T-cell (primary cell): ENCODE results near the gene LRRN4. TPM values are rescaled to one million over a fixed set of nuclear protein-coding genes. Genes with fewer than 3 reads are reported as not detected.
A peak's percentile ranks its signal among the peaks of the same experiment; 100 is the strongest.

Experiments
- ATAC-seq, 4 experiments: fragments of 200-7000 bp in 3 of 4; fragments of 150-1000 bp in 1 of 4; cut with Tn5 transposase; replicated peaks in 1 of 4; 1 replicate in 3 of 4; 2 replicates in 1 of 4; pipeline ENCODE4 v1.10.0; 2021; ENCODE audit warnings: moderate library complexity in 3 of 4, mild to moderate bottlenecking in 2 of 4, moderate number of reproducible peaks in 1 of 4
- CTCF ChIA-PET, 2 donors: fragments of 300-600 bp; sonication (Branson Sonifier 250); formaldehyde crosslinking; loops; one replicate each; lab custom pipeline; 2022; ENCODE audit warnings: antibody characterized with exemption in 2 of 2; lab: Charles Lee
- POLR2A ChIA-PET, 2 donors: fragments of 300-600 bp; sonication (Branson Sonifier 250); formaldehyde crosslinking; loops; one replicate each; lab custom pipeline; 2022; ENCODE audit warnings: antibody characterized with exemption in 2 of 2; lab: Charles Lee
- DNase-seq, 35 experiments: peaks; one replicate each; pipeline versions ENCODE4 v3.0.0 to v3.0.0-alpha.2; 2013 to 2023
- H3K27ac ChIP-seq: one replicate; pipeline ENCODE4 v1.5.1; 2013; ENCODE audit warnings: low read length
- H3K27me3 ChIP-seq, 2 experiments: replicated peaks in 1 of 2; 1 replicate in 1 of 2; 2 replicates in 1 of 2; pipeline versions ENCODE4 v1.6.1 to v1.7.0; 2013; ENCODE audit warnings: low read length in 1 of 2, mixed read lengths in 1 of 2; ENCODE audit not compliant: control insufficient read depth in 2 of 2, insufficient read depth in 2 of 2; ENCODE audit errors: extremely low read depth in 1 of 2
- H3K36me3 ChIP-seq, 2 donors: 1 replicate in 1 of 2; 2 replicates in 1 of 2; pipeline versions ENCODE4 v1.6.1 to v1.7.0; 2013; ENCODE audit warnings: low read length in 1 of 2; ENCODE audit not compliant: control insufficient read depth in 2 of 2, insufficient read depth in 1 of 2; ENCODE audit errors: extremely low read depth in 1 of 2
- H3K4me1 ChIP-seq, 2 experiments: 1 replicate in 1 of 2; 2 replicates in 1 of 2; pipeline versions ENCODE4 v1.6.1 to v1.7.0; 2013; ENCODE audit warnings: low read length in 2 of 2, mixed read lengths in 1 of 2; ENCODE audit not compliant: insufficient read depth in 2 of 2, control insufficient read depth in 1 of 2; ENCODE audit errors: extremely low read depth in 1 of 2
- H3K4me3 ChIP-seq, 2 donors: 1 replicate in 1 of 2; 2 replicates in 1 of 2; pipeline versions ENCODE4 v1.5.1 to v1.7.0; 2013; ENCODE audit warnings: mild to moderate bottlenecking in 2 of 2, low read length in 1 of 2, moderate library complexity in 1 of 2; ENCODE audit not compliant: control insufficient read depth in 1 of 2; ENCODE audit errors: extremely low read depth in 1 of 2
- H3K9me3 ChIP-seq: 2 replicates; pipeline ENCODE4 v1.7.0; 2013
- H3K27ac Mint-ChIP-seq, 2 donors: one replicate each; pipeline ENCODE4 v1.8.0; 2020 to 2021; ENCODE audit warnings: mild to moderate bottlenecking in 2 of 2, mixed read lengths in 2 of 2
- H3K27me3 Mint-ChIP-seq, 2 donors: one replicate each; pipeline ENCODE4 v1.8.0; 2021 to 2022; ENCODE audit warnings: mixed read lengths in 2 of 2
- H3K36me3 Mint-ChIP-seq: one replicate; pipeline ENCODE4 v1.8.0; 2021; ENCODE audit warnings: mixed read lengths
- H3K4me1 Mint-ChIP-seq, 3 donors: one replicate each; pipeline ENCODE4 v1.8.0; 2020 to 2022; ENCODE audit warnings: mixed read lengths in 3 of 3, mild to moderate bottlenecking in 1 of 3
- H3K4me3 Mint-ChIP-seq, 3 donors: one replicate each; pipeline ENCODE4 v1.8.0; 2020 to 2022; ENCODE audit warnings: mild to moderate bottlenecking in 3 of 3, mixed read lengths in 3 of 3, moderate library complexity in 3 of 3
- H3K9me3 Mint-ChIP-seq, 3 donors: one replicate each; pipeline ENCODE4 v1.8.0; 2020 to 2022; ENCODE audit warnings: mixed read lengths in 3 of 3
- WGBS: methylation state at CpG from one replicate; pipeline ENCODE4 v1.1.5; 2013; ENCODE audit warnings: missing lambda C conversion rate; ENCODE audit not compliant: insufficient coverage; 5-methylcytosine and 5-hydroxymethylcytosine counted together
- total RNA-seq, 35 experiments: library from RNA in 6 of 35; stranded (reverse) in 6 of 35; fragments of 120-200 nt in 1 of 35; gene quantifications; one replicate each; pipeline versions ENCODE4 v1.2.1 to v1.2.4 and lab custom pipeline; 2013 to 2026

The LRRN4 gene
- total RNA-seq, 5 donors from 2014 or later (not counting 1 experiment from before 2014, with no cell fraction given), result 0.09 TPM; not detected in 3

- H3K27me3 ChIP-seq, result no peaks in the 10 kb centered on the region
- DNase-seq (no peak), ATAC-seq (no peak)
- H3K27ac Mint-ChIP-seq, result no peak overlapping the region
- H3K9me3 ChIP-seq, result no peaks in the 10 kb centered on the region
- H3K36me3 ChIP-seq, result peaks cover 0 to 25% of the 10 kb centered on the region in 2 donors
- no peaks in the 10 kb centered on the region for H3K9me3 Mint-ChIP-seq
- no peak overlapping the region for H3K4me3 ChIP-seq
- H3K4me1 ChIP-seq, result no peaks in the 10 kb centered on the region
- H3K36me3 Mint-ChIP-seq, result peaks cover 53% of the 10 kb centered on the region
- no peak overlapping the region for H3K27ac ChIP-seq
- no peaks in the 10 kb centered on the region for H3K27me3 Mint-ChIP-seq
- CTCF ChIA-PET, result no interaction called here
- POLR2A ChIA-PET, result interaction anchor here in 1 of 2 donors (0.6 kb wide), 1 partner anchor 25 kb away, joined by 3 read pairs; no protein-coding TSS in a partner anchor
- no peak overlapping the region for H3K4me3 Mint-ChIP-seq
- WGBS, result no CpG with 5 or more reads among the region's 7 CpGs
- peaks cover 44 to 53% (median 49%) of the 10 kb centered on the region in 3 donors for H3K4me1 Mint-ChIP-seq
These were observed 36.0 kb downstream of the LRRN4 start for GRCh38 chr20:6017880-6018279.

GRCh38 chr20:6017467-6017866, 36.4 kb downstream of the LRRN4 start:
- ATAC-seq, result no peak
- no peak for DNase-seq
- CTCF ChIA-PET, result no interaction called here
- H3K27ac Mint-ChIP-seq, result no peak overlapping the region
- H3K4me1 Mint-ChIP-seq, result peaks cover 45 to 54% (median 52%) of the 10 kb centered on the region in 3 donors
- H3K9me3 Mint-ChIP-seq, result no peaks in the 10 kb centered on the region
- no peaks in the 10 kb centered on the region for H3K9me3 ChIP-seq
- H3K4me3 ChIP-seq, result no peak overlapping the region
- H3K36me3 ChIP-seq, result peaks cover 0 to 29% of the 10 kb centered on the region in 2 donors
- H3K36me3 Mint-ChIP-seq, result peaks cover 53% of the 10 kb centered on the region
- H3K4me1 ChIP-seq, result no peaks in the 10 kb centered on the region
- no peaks in the 10 kb centered on the region for H3K27me3 Mint-ChIP-seq
- POLR2A ChIA-PET, result interaction anchor here in 1 of 2 donors (0.6 kb wide), 1 partner anchor 25 kb away, joined by 3 read pairs; no protein-coding TSS in a partner anchor
- H3K27me3 ChIP-seq, result no peaks in the 10 kb centered on the region
- H3K27ac ChIP-seq, result no peak overlapping the region
- H3K4me3 Mint-ChIP-seq, result no peak overlapping the region

GRCh38 chr20:6014957-6015356, 38.9 kb downstream of the LRRN4 start:
- Mint-ChIP-seq H3K4me1 (peaks cover 52 to 56% (median 52%) of the 10 kb centered on the region in 3 donors), H3K27me3 (no peaks in the 10 kb centered on the region), H3K36me3 (peaks cover 65% of the 10 kb centered on the region), H3K9me3 (no peaks in the 10 kb centered on the region), H3K4me3 (no peak overlapping the region), H3K27ac (no peak overlapping the region)
- H3K27me3 ChIP-seq, result no peaks in the 10 kb centered on the region
- CTCF ChIA-PET, result interaction anchor here in 1 of 2 donors (0.6 kb wide), 2 partner anchors 96 to 262 kb away, joined by 5 to 11 read pairs; no protein-coding TSS in a partner anchor
- no peak overlapping the region for H3K4me3 ChIP-seq
- WGBS, result 100% methylated on average over 1 of the region's 4 CpGs
- POLR2A ChIA-PET, result interaction anchor here in 1 of 2 donors (0.5 kb wide), 1 partner anchor 406 kb away, joined by 10 read pairs; no protein-coding TSS in a partner anchor
- peaks cover 0 to 2% of the 10 kb centered on the region in 2 experiments for H3K4me1 ChIP-seq
- H3K9me3 ChIP-seq, result no peaks in the 10 kb centered on the region
- no peak for ATAC-seq
- peaks cover 0 to 43% of the 10 kb centered on the region in 2 donors for H3K36me3 ChIP-seq
- H3K27ac ChIP-seq, result no peak overlapping the region
- DNase-seq, result no peak

GRCh38 chr20:6014017-6014416, 39.8 kb downstream of the LRRN4 start:
- CTCF ChIA-PET, result no interaction called here
- no peak for ATAC-seq
- H3K27ac Mint-ChIP-seq, result peak overlapping the region in 1 of 2 donors; percentile 74
- peaks cover 52 to 55% (median 53%) of the 10 kb centered on the region in 3 donors for H3K4me1 Mint-ChIP-seq
- Histone ChIP-seq H3K36me3 (peaks cover 0 to 46% of the 10 kb centered on the region in 2 donors), H3K4me1 (peaks cover 0 to 2% of the 10 kb centered on the region in 2 experiments), H3K27me3 (no peaks in the 10 kb centered on the region), H3K27ac (no peak overlapping the region), H3K9me3 (no peaks in the 10 kb centered on the region), H3K4me3 (no peak overlapping the region)
- H3K27me3 Mint-ChIP-seq, result no peaks in the 10 kb centered on the region
- peaks cover 67% of the 10 kb centered on the region for H3K36me3 Mint-ChIP-seq
- WGBS, result no CpG with 5 or more reads among the region's 3 CpGs
- POLR2A ChIA-PET, result interaction anchor here (0.6 kb wide), 2 partner anchors 19 to 45 kb away, joined by 3 read pairs; no protein-coding TSS in a partner anchor
- H3K4me3 Mint-ChIP-seq, result no peak overlapping the region
- no peaks in the 10 kb centered on the region for H3K9me3 Mint-ChIP-seq
- DNase-seq, result no peak

- ChIA-PET POLR2A (interaction anchor here in 1 of 2 donors (0.6 kb wide), 1 partner anchor 32 kb away, joined by 3 read pairs; no protein-coding TSS in a partner anchor), CTCF (interaction anchor here in 1 of 2 donors (0.5 kb wide), 1 partner anchor 483 kb away, joined by 3 read pairs; no protein-coding TSS in a partner anchor)
These were observed 41.7 kb downstream of the LRRN4 start for GRCh38 chr20:6012179-6012578.

GRCh38 chr20:6008254-6008653, 45.6 kb downstream of the LRRN4 start:
- H3K4me3 Mint-ChIP-seq, result peak overlapping the region in 2 of 3 donors; percentile 36 to 92
- DNase-seq (no peak), ATAC-seq (no peak)
- 61% methylated on average over 4 of the region's 5 CpGs for WGBS
- peaks cover 29% of the 10 kb centered on the region for H3K36me3 Mint-ChIP-seq
- Histone ChIP-seq H3K27me3 (no peaks in the 10 kb centered on the region), H3K27ac (no peak overlapping the region), H3K4me1 (peaks cover 13 to 22% of the 10 kb centered on the region in 2 experiments), H3K36me3 (peaks cover 0 to 24% of the 10 kb centered on the region in 2 donors), H3K9me3 (no peaks in the 10 kb centered on the region), H3K4me3 (no peak overlapping the region)
- ChIA-PET CTCF (interaction anchor here (0.5 to 1.1 kb wide), 2 partner anchors 57 to 431 kb away, joined by 3 read pairs; no protein-coding TSS in a partner anchor), POLR2A (no interaction called here)
- no peaks in the 10 kb centered on the region for H3K27me3 Mint-ChIP-seq
- no peak overlapping the region for H3K27ac Mint-ChIP-seq
- no peaks in the 10 kb centered on the region for H3K9me3 Mint-ChIP-seq
- H3K4me1 Mint-ChIP-seq, result peaks cover 46 to 49% (median 47%) of the 10 kb centered on the region in 3 donors

More at GRCh38 chr20:6012179-6012578, 41.7 kb downstream of the LRRN4 start:
- Histone ChIP-seq H3K36me3 (peaks cover 0 to 42% of the 10 kb centered on the region in 2 donors), H3K4me1 (peaks cover 7 to 8% of the 10 kb centered on the region in 2 experiments), H3K4me3 (no peak overlapping the region), H3K27ac (no peak overlapping the region), H3K9me3 (no peaks in the 10 kb centered on the region), H3K27me3 (no peaks in the 10 kb centered on the region)
- H3K27me3 Mint-ChIP-seq, result no peaks in the 10 kb centered on the region
- ATAC-seq (no peak), DNase-seq (no peak)
- no peaks in the 10 kb centered on the region for H3K9me3 Mint-ChIP-seq
- H3K4me1 Mint-ChIP-seq, result peaks cover 53 to 60% (median 55%) of the 10 kb centered on the region in 3 donors
- H3K36me3 Mint-ChIP-seq, result peaks cover 52% of the 10 kb centered on the region
- 98% methylated on average over 4 of the region's 5 CpGs for WGBS
- peak overlapping the region in 1 of 2 donors; percentile 50 for H3K27ac Mint-ChIP-seq
- no peak overlapping the region for H3K4me3 Mint-ChIP-seq
